ENCODE measurements around the gene COL4A1. TPM values are rescaled to one million over a fixed set of nuclear protein-coding genes. Genes with fewer than 3 reads are reported as not detected.

The COL4A1 gene
- total and polyA plus RNA-seq, 4 donors = 73.3 to 910 (median 472) TPM

GRCh38 chr13:110140099-110140498, 166.9 kb downstream of the COL4A1 start:
- Histone ChIP-seq H3K9me3 (ENCODE audit: control insufficient read depth, low read length) (no peaks in the 10 kb centered on the region), H3K27me3 (ENCODE audit: control insufficient read depth in 1 of 2, insufficient read depth in 2 of 2, low read length in 1 of 2) (no peaks in the 10 kb centered on the region), H3K36me3 (ENCODE audit: control insufficient read depth in 1 of 2, insufficient read depth in 2 of 2, low read length in 1 of 2) (no peaks in the 10 kb centered on the region), H3K4me3 (ENCODE audit: low read length in 2 of 2) (no peak overlapping the region), H3K4me1 (ENCODE audit: control insufficient read depth in 1 of 2, insufficient read depth in 2 of 2, low read length in 2 of 2) (no peaks in the 10 kb centered on the region), H3K27ac (ENCODE audit: low read depth in 1 of 2, low read length in 2 of 2) (no peak overlapping the region)
- intact Hi-C loops (cut with DNase I) = no loop called here
- DNase-seq (no peak), ATAC-seq (ENCODE audit: low FRiP score) (no peak)
- WGBS, 2 donors = 89 to 91% methylated on average over 3 of the region's 3 CpGs

GRCh38 chr13:110138700-110139036, 168.3 kb downstream of the COL4A1 start:
- 22 to 25% methylated on average over 8 of the region's 8 CpGs for WGBS, 2 donors
- Histone ChIP-seq H3K36me3 (ENCODE audit: control insufficient read depth in 1 of 2, insufficient read depth in 2 of 2, low read length in 1 of 2) (no peaks in the 10 kb centered on the region), H3K27ac (ENCODE audit: low read depth in 1 of 2, low read length in 2 of 2) (peak overlapping the region in 1 of 2 donors; percentile 32), H3K4me1 (ENCODE audit: control insufficient read depth in 1 of 2, insufficient read depth in 2 of 2, low read length in 2 of 2) (no peaks in the 10 kb centered on the region), H3K27me3 (ENCODE audit: control insufficient read depth in 1 of 2, insufficient read depth in 2 of 2, low read length in 1 of 2) (no peaks in the 10 kb centered on the region), H3K9me3 (ENCODE audit: control insufficient read depth, low read length) (no peaks in the 10 kb centered on the region), H3K4me3 (ENCODE audit: low read length in 2 of 2) (peak overlapping the region; percentile 40 to 70)
- intact Hi-C loops (cut with DNase I) = no loop called here
- DNase-seq = no peak
- ATAC-seq (ENCODE audit: low FRiP score) = peak; percentile 3

GRCh38 chr13:110138010-110138699, 168.8 kb downstream of the COL4A1 start:
- Histone ChIP-seq H3K4me1 (ENCODE audit: control insufficient read depth in 1 of 2, insufficient read depth in 2 of 2, low read length in 2 of 2) (no peaks in the 10 kb centered on the region), H3K9me3 (ENCODE audit: control insufficient read depth, low read length) (no peaks in the 10 kb centered on the region), H3K27ac (ENCODE audit: low read depth in 1 of 2, low read length in 2 of 2) (peak overlapping the region in 1 of 2 donors; percentile 48), H3K4me3 (ENCODE audit: low read length in 2 of 2) (peak overlapping the region; percentile 40 to 70), H3K36me3 (ENCODE audit: control insufficient read depth in 1 of 2, insufficient read depth in 2 of 2, low read length in 1 of 2) (no peaks in the 10 kb centered on the region), H3K27me3 (ENCODE audit: control insufficient read depth in 1 of 2, insufficient read depth in 2 of 2, low read length in 1 of 2) (no peaks in the 10 kb centered on the region)
- DNase-seq (peak; percentile 87 to 95), ATAC-seq (ENCODE audit: low FRiP score) (peak; percentile 86)
- intact Hi-C loops (cut with DNase I) = no loop called here
- 0 to 1% methylated on average over 47 to 60 of the region's 60 CpGs for WGBS, 2 donors

GRCh38 chr13:110137680-110138009, 169.3 kb downstream of the COL4A1 start:
- intact Hi-C loops (cut with DNase I) = no loop called here
- no peaks in the 10 kb centered on the region for H3K4me1 ChIP-seq (ENCODE audit: control insufficient read depth in 1 of 2, insufficient read depth in 2 of 2, low read length in 2 of 2)
- 1% methylated on average over 7 of the region's 7 CpGs for WGBS, 2 donors
- H3K36me3 ChIP-seq (ENCODE audit: control insufficient read depth in 1 of 2, insufficient read depth in 2 of 2, low read length in 1 of 2) = no peaks in the 10 kb centered on the region
- ATAC-seq (ENCODE audit: low FRiP score) (peak; percentile 68), DNase-seq (no peak)
- peak overlapping the region in 1 of 2 donors; percentile 48 for H3K27ac ChIP-seq (ENCODE audit: low read depth in 1 of 2, low read length in 2 of 2)
- peak overlapping the region in 1 of 2 donors; percentile 57 for H3K4me3 ChIP-seq (ENCODE audit: low read length in 2 of 2)
- no peaks in the 10 kb centered on the region for H3K9me3 ChIP-seq (ENCODE audit: control insufficient read depth, low read length)
- no peaks in the 10 kb centered on the region for H3K27me3 ChIP-seq (ENCODE audit: control insufficient read depth in 1 of 2, insufficient read depth in 2 of 2, low read length in 1 of 2)

GRCh38 chr13:110136660-110137585, 170.0 kb downstream of the COL4A1 start:
- no peak overlapping the region for H3K27ac ChIP-seq (ENCODE audit: low read depth in 1 of 2, low read length in 2 of 2)

GRCh38 chr13:110135977-110136597, 170.9 kb downstream of the COL4A1 start:
- Histone ChIP-seq H3K4me3 (ENCODE audit: low read length in 2 of 2) (no peak overlapping the region), H3K27ac (ENCODE audit: low read depth in 1 of 2, low read length in 2 of 2) (no peak overlapping the region), H3K27me3 (ENCODE audit: control insufficient read depth in 1 of 2, insufficient read depth in 2 of 2, low read length in 1 of 2) (no peaks in the 10 kb centered on the region), H3K36me3 (ENCODE audit: control insufficient read depth in 1 of 2, insufficient read depth in 2 of 2, low read length in 1 of 2) (no peaks in the 10 kb centered on the region), H3K9me3 (ENCODE audit: control insufficient read depth, low read length) (no peaks in the 10 kb centered on the region), H3K4me1 (ENCODE audit: control insufficient read depth in 1 of 2, insufficient read depth in 2 of 2, low read length in 2 of 2) (no peaks in the 10 kb centered on the region)
- ATAC-seq (ENCODE audit: low FRiP score) (no peak), DNase-seq (no peak)
- intact Hi-C loops (cut with DNase I) = no loop called here
- 75 to 89% methylated on average over 5 of the region's 5 CpGs for WGBS, 2 donors

More at GRCh38 chr13:110136660-110137585, 170.0 kb downstream of the COL4A1 start:
- ATAC-seq (ENCODE audit: low FRiP score) = no peak
- intact Hi-C loops (cut with DNase I) = no loop called here
- no peaks in the 10 kb centered on the region for H3K27me3 ChIP-seq (ENCODE audit: control insufficient read depth in 1 of 2, insufficient read depth in 2 of 2, low read length in 1 of 2)
- no peaks in the 10 kb centered on the region for H3K9me3 ChIP-seq (ENCODE audit: control insufficient read depth, low read length)
- H3K4me3 ChIP-seq (ENCODE audit: low read length in 2 of 2) = no peak overlapping the region
- DNase-seq = no peak
- H3K36me3 ChIP-seq (ENCODE audit: control insufficient read depth in 1 of 2, insufficient read depth in 2 of 2, low read length in 1 of 2) = no peaks in the 10 kb centered on the region
- WGBS, 2 donors = 56 to 57% methylated on average over 16 of the region's 16 CpGs
- no peaks in the 10 kb centered on the region for H3K4me1 ChIP-seq (ENCODE audit: control insufficient read depth in 1 of 2, insufficient read depth in 2 of 2, low read length in 2 of 2)

GRCh38 chr13:110134801-110135200, 172.2 kb downstream of the COL4A1 start:
- Histone ChIP-seq H3K27me3 (ENCODE audit: control insufficient read depth in 1 of 2, insufficient read depth in 2 of 2, low read length in 1 of 2) (no peaks in the 10 kb centered on the region), H3K4me3 (ENCODE audit: low read length in 2 of 2) (no peak overlapping the region), H3K4me1 (ENCODE audit: control insufficient read depth in 1 of 2, insufficient read depth in 2 of 2, low read length in 2 of 2) (no peaks in the 10 kb centered on the region), H3K27ac (ENCODE audit: low read depth in 1 of 2, low read length in 2 of 2) (no peak overlapping the region), H3K9me3 (ENCODE audit: control insufficient read depth, low read length) (no peaks in the 10 kb centered on the region), H3K36me3 (ENCODE audit: control insufficient read depth in 1 of 2, insufficient read depth in 2 of 2, low read length in 1 of 2) (no peaks in the 10 kb centered on the region)
- ATAC-seq (ENCODE audit: low FRiP score) (no peak), DNase-seq (no peak)
- WGBS, 2 donors = 46 to 49% methylated on average over 8 of the region's 8 CpGs
- intact Hi-C loops (cut with DNase I) = no loop called here

- H3K27ac ChIP-seq (ENCODE audit: low read depth in 1 of 2, low read length in 2 of 2) = no peak overlapping the region
- intact Hi-C loops (cut with DNase I) = no loop called here
- H3K36me3 ChIP-seq (ENCODE audit: control insufficient read depth in 1 of 2, insufficient read depth in 2 of 2, low read length in 1 of 2) = no peaks in the 10 kb centered on the region
- H3K4me1 ChIP-seq (ENCODE audit: control insufficient read depth in 1 of 2, insufficient read depth in 2 of 2, low read length in 2 of 2) = no peaks in the 10 kb centered on the region
- no peak for ATAC-seq (ENCODE audit: low FRiP score)
- DNase-seq = no peak
- WGBS, 2 donors = 92 to 95% methylated on average over 10 of the region's 10 CpGs
- H3K9me3 ChIP-seq (ENCODE audit: control insufficient read depth, low read length) = no peaks in the 10 kb centered on the region
- H3K4me3 ChIP-seq (ENCODE audit: low read length in 2 of 2) = no peak overlapping the region
- no peaks in the 10 kb centered on the region for H3K27me3 ChIP-seq (ENCODE audit: control insufficient read depth in 1 of 2, insufficient read depth in 2 of 2, low read length in 1 of 2)
Measured at GRCh38 chr13:110133425-110134235, 173.3 kb downstream of the COL4A1 start.

All from aorta (tissue), 5 donors.